Raji (cell line): ENCODE measurements around the gene SH2D1A.

Source experiments
- POLR2A ChIP-seq: IDR thresholded peaks from 2 replicates; pipeline ENCODE4 v1.6.1; 2011; ENCODE audit warnings: low read depth, low read length, control low read depth; ENCODE audit not compliant: insufficient read depth

SH2D1A gene

DNA sequence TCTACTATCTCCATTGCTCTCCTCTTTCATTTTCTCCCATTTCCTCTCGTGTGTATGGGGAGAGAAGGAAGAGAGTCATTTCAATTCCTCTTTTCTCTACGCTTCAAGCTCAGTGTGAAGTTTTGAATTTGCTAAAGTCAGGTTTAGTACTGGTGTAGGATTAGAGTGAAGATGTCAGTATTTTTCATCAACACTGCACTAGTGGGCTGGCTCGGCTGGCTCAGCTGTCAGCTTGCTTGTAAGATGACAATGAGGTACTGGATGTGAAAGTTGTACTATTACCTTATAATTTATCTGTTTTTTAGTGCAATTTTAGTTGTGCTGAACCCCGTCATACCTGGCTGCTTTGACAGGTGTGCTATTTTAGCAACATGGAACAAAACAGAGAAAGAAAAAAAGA, 2.1 kb upstream of the SH2D1A start:
- no peak for TF ChIP-seq POLR2A

GRCh38 chrX:124346877-124347241, 496 bp downstream of the SH2D1A start:
- TF ChIP-seq POLR2A, result no peak

GRCh38 chrX:124347242-124347641, 879 bp downstream of the SH2D1A start:
- no peak for TF ChIP-seq POLR2A

DNA sequence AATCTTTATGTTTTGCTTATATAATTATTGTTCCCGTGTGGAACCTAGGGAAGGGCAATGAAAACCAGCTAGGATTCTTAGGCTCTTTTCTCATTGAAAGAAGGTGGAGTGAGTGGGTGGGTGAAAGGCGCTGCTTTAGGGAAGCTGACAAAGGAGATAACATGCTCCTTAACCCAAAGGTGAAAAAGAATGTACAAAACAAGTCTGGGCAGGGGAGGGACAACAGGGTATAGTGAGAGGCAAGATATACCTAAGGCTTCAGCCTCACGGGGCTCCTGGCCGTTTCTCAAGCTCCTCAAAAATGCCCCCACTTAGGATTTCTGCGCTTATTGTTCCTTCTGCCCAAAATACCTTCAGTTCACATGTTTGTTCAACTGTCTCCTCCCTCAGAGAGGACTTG, 1.8 kb downstream of the SH2D1A start:
- no peak for TF ChIP-seq POLR2A

DNA sequence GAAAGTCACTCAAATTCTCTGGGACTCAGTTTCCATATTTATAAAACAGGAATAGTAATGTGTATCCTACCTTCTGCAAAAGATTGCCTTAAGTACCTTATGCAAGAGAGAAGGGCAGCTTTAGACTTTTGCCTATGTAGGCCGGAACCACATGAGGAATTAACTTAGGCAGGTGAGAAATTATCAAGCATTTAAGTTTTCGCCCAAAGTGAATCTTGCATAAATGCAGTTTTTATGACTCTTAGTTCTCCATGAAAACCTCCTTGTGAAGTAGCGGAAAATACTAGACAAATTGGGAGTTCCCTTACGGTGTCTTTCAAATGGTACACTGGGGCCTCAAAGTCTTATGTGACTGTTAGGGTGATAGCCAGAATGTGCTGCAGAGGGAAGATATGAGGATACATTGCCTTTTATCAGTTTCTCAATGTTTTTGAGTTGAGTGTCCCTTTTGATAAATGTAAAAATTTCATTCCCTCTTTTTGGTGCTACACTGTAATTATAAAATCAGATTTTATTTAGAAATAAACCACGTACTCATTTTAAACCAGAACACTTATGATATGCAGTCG, 2.6 kb downstream of the SH2D1A start:
- TF ChIP-seq POLR2A, result no peak

DNA sequence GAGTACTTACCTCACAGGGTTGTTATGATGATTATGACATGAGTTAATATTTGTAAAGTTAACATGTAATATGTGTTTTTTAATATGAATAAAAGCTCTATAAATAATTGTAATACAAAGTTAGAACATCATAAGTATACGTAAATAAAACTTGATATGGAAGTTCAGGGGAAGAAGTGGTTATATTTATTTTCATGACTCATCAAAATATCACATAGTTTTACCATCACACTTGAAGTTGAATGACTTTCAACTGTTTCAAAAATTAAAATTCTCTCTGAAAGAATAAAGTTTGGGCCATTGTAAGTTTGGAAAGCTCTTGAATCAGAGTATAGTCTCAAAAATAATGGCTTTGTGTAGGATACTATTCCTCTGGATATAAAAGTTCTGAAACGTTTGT, 8.3 kb downstream of the SH2D1A start:
- TF ChIP-seq POLR2A, result no peak

DNA sequence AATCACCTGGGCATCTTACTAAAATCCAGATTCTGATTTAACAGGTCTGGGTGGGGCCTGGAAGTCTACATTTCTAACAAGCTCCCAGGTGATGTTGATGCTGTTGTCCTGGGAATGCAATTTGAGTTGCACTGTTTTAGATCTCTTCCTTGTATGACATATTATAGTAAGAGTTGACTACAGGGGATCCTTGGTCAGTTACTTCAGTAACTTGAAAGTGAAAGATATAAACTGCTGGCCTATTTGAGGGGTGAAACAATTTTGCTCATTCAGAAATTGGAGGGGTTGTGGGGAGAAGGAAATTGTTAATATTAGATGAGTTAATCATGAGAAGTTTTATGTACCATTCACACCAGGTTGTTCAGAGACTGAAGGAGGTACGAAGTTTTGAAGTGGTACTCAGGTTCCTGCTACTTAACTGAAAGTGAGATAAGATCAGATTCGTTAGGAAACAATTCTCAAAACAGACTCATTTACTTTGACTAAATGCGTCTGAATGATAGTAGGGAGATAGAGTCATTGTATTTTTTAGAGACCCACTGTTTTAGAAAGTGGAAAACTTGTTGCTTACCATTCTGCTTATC, 12.5 kb downstream of the SH2D1A start:
- no peak for TF ChIP-seq POLR2A

- TF ChIP-seq POLR2A, result no peak
Observed at GRCh38 chrX:124362072-124362471, 15.7 kb downstream of the SH2D1A start.

DNA sequence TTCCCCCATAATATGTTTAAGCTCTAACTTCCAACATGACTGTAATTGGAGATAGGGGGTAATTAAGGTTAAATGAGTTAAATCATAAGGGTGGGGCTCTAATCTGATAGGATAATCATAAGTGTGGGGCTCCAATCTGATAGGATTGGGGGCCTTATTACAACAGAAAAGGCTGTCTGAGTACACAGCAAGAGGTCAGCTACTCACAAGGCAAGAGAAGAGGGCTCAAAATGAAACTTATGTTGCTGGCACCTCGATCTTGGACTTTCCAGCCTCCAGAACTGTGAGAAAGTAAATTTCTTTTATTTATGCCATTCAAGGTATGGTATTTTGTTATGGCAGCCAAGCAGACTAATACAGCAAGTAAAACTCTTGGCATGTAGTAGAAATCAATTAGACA, 16.4 kb downstream of the SH2D1A start:
- no peak for TF ChIP-seq POLR2A

- TF ChIP-seq POLR2A, result no peak
Observed at GRCh38 chrX:124369722-124370121, 23.4 kb downstream of the SH2D1A start.

- TF ChIP-seq POLR2A, result no peak
Observed at GRCh38 chrX:124373348-124373747, 27.0 kb downstream of the SH2D1A start.

GRCh38 chrX:124378643-124379042, 32.3 kb downstream of the SH2D1A start:
- no peak for TF ChIP-seq POLR2A

GRCh38 chrX:124383354-124383753, 37.0 kb downstream of the SH2D1A start:
- TF ChIP-seq POLR2A, result no peak

DNA sequence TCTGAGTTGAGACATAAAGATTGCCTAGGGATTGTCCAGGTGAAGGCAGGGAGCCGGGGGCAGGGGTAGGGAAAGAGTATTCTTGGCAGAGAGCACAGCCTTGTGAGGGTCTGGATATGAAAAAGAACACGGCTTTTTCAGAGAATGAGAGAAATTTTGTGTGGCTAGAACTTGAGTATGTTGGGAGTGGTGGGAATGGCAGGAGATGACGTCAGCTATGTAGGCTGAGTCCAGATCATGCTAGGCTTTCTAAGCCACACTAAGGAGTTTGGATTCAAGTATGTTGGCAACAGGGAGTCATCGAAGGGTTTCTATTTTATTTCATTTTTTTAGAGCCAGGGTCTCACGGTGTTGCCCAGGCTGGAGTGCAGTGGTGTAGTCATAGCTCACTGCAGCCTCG, 40.0 kb downstream of the SH2D1A start:
- no peak for TF ChIP-seq POLR2A

GRCh38 chrX:124388562-124388961, 42.2 kb downstream of the SH2D1A start:
- TF ChIP-seq POLR2A, result no peak

- no peak for TF ChIP-seq POLR2A
Observed at GRCh38 chrX:124392794-124393193, 46.4 kb downstream of the SH2D1A start.

DNA sequence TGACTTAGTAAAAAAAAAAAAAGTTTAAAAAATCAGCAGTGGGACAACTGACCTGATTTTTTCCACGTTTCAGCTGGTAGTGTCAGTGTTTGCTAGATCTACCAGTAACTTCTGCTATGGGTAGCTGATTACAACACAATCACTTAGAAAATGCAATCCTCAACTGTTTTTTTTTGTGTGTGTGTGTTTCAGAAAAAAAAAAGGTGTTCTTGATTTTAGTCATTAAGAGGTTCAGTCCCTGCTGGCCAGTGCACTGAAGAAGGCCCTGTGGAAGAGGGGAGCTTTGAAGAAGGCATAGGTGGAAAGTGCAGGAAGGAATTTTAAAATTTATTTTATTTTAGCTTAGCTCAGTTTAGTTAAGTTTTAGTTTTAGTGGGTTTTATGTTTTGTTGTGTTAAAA, 46.9 kb downstream of the SH2D1A start:
- no peak for TF ChIP-seq POLR2A
